Panc1 (cell line): ENCODE measurements around the gene GBX1. TPM values are rescaled to one million over a fixed set of nuclear protein-coding genes. Genes with fewer than 3 reads are reported as not detected.

Experiments used
- ATAC-seq: fragments of 200-7000 bp; cut with Tn5 transposase; 2 replicates; pipeline ENCODE4 v1.9.1; 2020; ENCODE audit warnings: mild to moderate bottlenecking, moderate library complexity
- BruUV-seq: library from RNA; stranded (reverse); fragments of 400-500 nt; replicated peaks from 2 replicates; lab custom pipeline; 2021; lab: Mats Ljungman, UMichigan
- CTCF ChIA-PET: fragments of 300-600 bp; sonication (Branson Sonifier 250); formaldehyde crosslinking; loops from one replicate; lab custom pipeline; 2022; ENCODE audit warnings: antibody characterized with exemption; lab: Charles Lee
- POLR2A ChIA-PET: fragments of 300-600 bp; sonication (Branson Sonifier 250); formaldehyde crosslinking; loops from one replicate; lab custom pipeline; 2022; ENCODE audit warnings: antibody characterized with exemption; lab: Charles Lee
- DNase-seq: peaks from one replicate; pipeline ENCODE4 v3.0.0-alpha.2; 2010; ENCODE audit warnings: low read depth, low spot score
- H3K27ac ChIP-seq: 2 replicates; pipeline ENCODE4 v1.5.1; 2011; ENCODE audit warnings: mild to moderate bottlenecking, low read length, inconsistent platforms
- H3K27me3 ChIP-seq: fragments of 200-500 bp; sonication (Bioruptor generic); 2 replicates; pipeline ENCODE4 v1.6.0; 2014; ENCODE audit warnings: low read length, inconsistent platforms; ENCODE audit not compliant: control insufficient read depth, insufficient read depth
- H3K36me3 ChIP-seq: fragments of 200-500 bp; sonication (Bioruptor generic); 2 replicates; pipeline ENCODE4 v1.5.1; 2014; ENCODE audit warnings: inconsistent platforms, mild to moderate bottlenecking, low read length, moderate library complexity; ENCODE audit not compliant: control insufficient read depth, insufficient read depth
- H3K4me1 ChIP-seq: 2 replicates; pipeline ENCODE4 v1.5.1; 2011; ENCODE audit warnings: inconsistent platforms, mild to moderate bottlenecking, low read length, moderate library complexity; ENCODE audit not compliant: control insufficient read depth, insufficient read depth
- H3K4me3 ChIP-seq, 2 experiments: 2 replicates each; pipeline ENCODE4 v1.5.1; 2011 to 2012; ENCODE audit warnings: low read depth in 2 of 2, low read length in 2 of 2, mild to moderate bottlenecking in 2 of 2, inconsistent platforms in 1 of 2, moderate library complexity in 1 of 2
- H3K9me3 ChIP-seq: fragments of 200-500 bp; sonication (Bioruptor generic); 2 replicates; pipeline ENCODE4 v1.5.1; 2014; ENCODE audit warnings: low read depth, mild to moderate bottlenecking, inconsistent platforms, low read length, moderate library complexity; ENCODE audit not compliant: control insufficient read depth, insufficient read depth
- CTCF ChIP-seq: fragments of 450-650 bp; IDR thresholded peaks from 2 replicates; pipeline ENCODE4 v1.5.1; 2017; ENCODE audit warnings: mild to moderate bottlenecking
- POLR2AphosphoS5 ChIP-seq: IDR thresholded peaks from 2 replicates; pipeline ENCODE4 v1.6.1; 2012; ENCODE audit warnings: mild to moderate bottlenecking, low read depth, low read length, moderate library complexity
- REST ChIP-seq, 2 experiments: IDR thresholded peaks; 2 replicates each; pipeline ENCODE4 v1.6.1; 2011 to 2012; ENCODE audit warnings: low read depth in 2 of 2, control low read depth in 1 of 2, low read length in 1 of 2, mild to moderate bottlenecking in 1 of 2, moderate library complexity in 1 of 2; ENCODE audit not compliant: insufficient read depth in 1 of 2
- SIN3A ChIP-seq: IDR thresholded peaks from 2 replicates; pipeline ENCODE4 v1.6.1; 2012; ENCODE audit warnings: low read depth, mild to moderate bottlenecking, low read length, moderate library complexity, borderline replicate concordance; ENCODE audit not compliant: insufficient read depth
- TCF7L2 ChIP-seq: IDR thresholded peaks from 2 replicates; pipeline ENCODE4 v1.6.1; 2011; ENCODE audit warnings: mild to moderate bottlenecking, low read depth, low read length, inconsistent platforms
- in situ Hi-C: cut with HindIII; loops from 2 replicates; pipeline ENCODE4 v1.10.0; 2016; ENCODE audit warnings: low sequenced_read_pairs, low pct_unique_long_range_greater_than_20kb
- intact Hi-C: fragments of 100-400 bp; cut with micrococcal nuclease; formaldehyde crosslinking; loops from one replicate; pipeline ENCODE4 v1.10.0; 2022; ENCODE audit not compliant: unreplicated experiment
- total RNA-seq: library from RNA; stranded (reverse); gene quantifications from one replicate; pipeline ENCODE4 v1.2.1, GENCODE V29; 2021; ENCODE audit not compliant: unreplicated experiment

Gene GBX1
- total RNA-seq, 1 experiment from 2014 or later: not detected

GRCh38 chr7:151168787-151169162 lies 1.3 kb upstream of the GBX1 start:
- ChIA-PET CTCF (interaction anchor here (1.7 kb wide), 1 partner anchor 11 kb away, joined by 4 read pairs; no protein-coding TSS in a partner anchor), POLR2A (no interaction called here)
- no peak for ATAC-seq
- H3K9me3 ChIP-seq: no peaks in the 10 kb centered on the region
- no peak overlapping the region for H3K4me3 ChIP-seq
- DNase-seq: no peak
- intact Hi-C loops: no loop called here
- TF ChIP-seq CTCF: no peak
- no peak for TF ChIP-seq POLR2AphosphoS5
- TF ChIP-seq SIN3A: no peak
- no peak for TF ChIP-seq TCF7L2
- no peak for TF ChIP-seq REST (IDR thresholded peaks at IDR 0.05; ENCODE audit: insufficient read depth in 1 of 2, low read depth in 2 of 2, low read length in 1 of 2)
- in situ Hi-C loops: loop anchor here (5.0 kb wide), 1 partner anchor 39 kb away; no protein-coding TSS in a partner anchor
- no peak overlapping the region for H3K27ac ChIP-seq
- BruUV-seq: no TSS peak
- 0 out of 2 replicates have a peak, but pooled peaks cover 4% of the 10 kb centered on the region for H3K4me1 ChIP-seq
- peaks cover 38% of the 10 kb centered on the region for H3K27me3 ChIP-seq
- H3K36me3 ChIP-seq: no peaks in the 10 kb centered on the region

GRCh38 chr7:151168003-151168786 lies 701 bp upstream of the GBX1 start:
- no peaks in the 10 kb centered on the region for H3K9me3 ChIP-seq
- DNase-seq (no peak), ATAC-seq (peak; percentile 88)
- peaks cover 40% of the 10 kb centered on the region for H3K27me3 ChIP-seq
- ChIA-PET CTCF (interaction anchor here (0.6 to 1.7 kb wide), 2 partner anchors 11 to 136 kb away, joined by 4 to 6 read pairs; no protein-coding TSS in a partner anchor), POLR2A (no interaction called here)
- H3K4me3 ChIP-seq: peak overlapping the region; percentile 37 to 46
- no peak overlapping the region for H3K27ac ChIP-seq
- BruUV-seq: no TSS peak
- intact Hi-C loops (no loop called here), in situ Hi-C loops (loop anchor here (5.0 kb wide), 1 partner anchor 39 kb away; no protein-coding TSS in a partner anchor)
- TF ChIP-seq CTCF: peak; percentile 97
- TF ChIP-seq REST (IDR thresholded peaks at IDR 0.05; ENCODE audit: insufficient read depth in 1 of 2, low read depth in 2 of 2, low read length in 1 of 2): no peak
- H3K4me1 ChIP-seq: 0 out of 2 replicates have a peak, but pooled peaks cover 4% of the 10 kb centered on the region
- H3K36me3 ChIP-seq: no peaks in the 10 kb centered on the region
